HG03571 (cell line): ENCODE results near the gene TTC21A.
A peak's percentile ranks its signal among the peaks of the same experiment; 100 is the strongest.

Experiments
- ATAC-seq: cut with Tn5 transposase; IDR thresholded peaks from one replicate; pipeline ENCODE4 v1.9.1; 2021; ENCODE audit not compliant: unreplicated experiment

TTC21A gene

GRCh38 chr3:39097716-39098472 is 9.6 kb upstream of the TTC21A start:
- ATAC-seq: no peak

- ATAC-seq: no peak
Observed at GRCh38 chr3:39098473-39099000, 8.9 kb upstream of the TTC21A start.

GRCh38 chr3:39099242-39099641 is 8.2 kb upstream of the TTC21A start:
- no peak for ATAC-seq

- no peak for ATAC-seq
Observed at GRCh38 chr3:39099738-39100499, 7.6 kb upstream of the TTC21A start.

- no peak for ATAC-seq
Observed at GRCh38 chr3:39100500-39100886, 7.0 kb upstream of the TTC21A start.

- no peak for ATAC-seq
Observed at GRCh38 chr3:39101022-39101689, 6.3 kb upstream of the TTC21A start.

GRCh38 chr3:39102504-39103323 is 4.8 kb upstream of the TTC21A start:
- no peak for ATAC-seq

GRCh38 chr3:39103324-39103693 is 4.2 kb upstream of the TTC21A start:
- ATAC-seq: no peak

GRCh38 chr3:39103791-39104552 is 3.5 kb upstream of the TTC21A start:
- no peak for ATAC-seq

- ATAC-seq: no peak
Observed at GRCh38 chr3:39104961-39105686, 2.4 kb upstream of the TTC21A start.

- no peak for ATAC-seq
Observed at GRCh38 chr3:39105687-39106063, 1.8 kb upstream of the TTC21A start.

- no peak for ATAC-seq
Observed at GRCh38 chr3:39106281-39106811, 1.1 kb upstream of the TTC21A start.

- peak; percentile 9 for ATAC-seq
Observed at GRCh38 chr3:39106851-39107387, 561 bp upstream of the TTC21A start.

- ATAC-seq: peak; percentile 79
Observed at GRCh38 chr3:39108200-39108710, 775 bp downstream of the TTC21A start.

GRCh38 chr3:39109086-39109485 is 1.6 kb downstream of the TTC21A start:
- ATAC-seq: no peak

- no peak for ATAC-seq
Observed at GRCh38 chr3:39110041-39110639, 2.7 kb downstream of the TTC21A start.

- ATAC-seq: no peak
Observed at GRCh38 chr3:39112113-39112512, 4.6 kb downstream of the TTC21A start.

GRCh38 chr3:39112535-39112934 is 5.1 kb downstream of the TTC21A start:
- ATAC-seq: no peak
